ENCODE results near the gene FAM76A.

DNA sequence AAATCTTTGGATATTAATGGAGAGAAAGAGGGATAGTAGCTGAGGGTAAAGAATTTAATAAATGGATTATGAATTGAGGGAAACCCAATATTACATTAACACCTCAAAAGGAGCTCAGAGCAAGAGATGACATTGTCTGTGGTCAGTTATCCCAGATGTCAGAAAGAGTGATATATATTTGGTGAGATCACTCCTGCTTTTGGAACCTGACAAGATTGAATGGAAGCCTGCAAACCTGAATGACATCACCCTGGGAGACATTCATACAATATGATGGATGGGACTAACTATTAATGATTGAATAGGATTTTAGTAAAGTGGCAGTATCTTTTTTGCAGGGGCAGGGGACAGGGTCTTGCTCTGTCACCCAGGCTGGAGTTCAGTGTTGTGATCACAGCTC is 47.0 kb upstream of the FAM76A start:
- TF ChIP-seq, protein P1, sequence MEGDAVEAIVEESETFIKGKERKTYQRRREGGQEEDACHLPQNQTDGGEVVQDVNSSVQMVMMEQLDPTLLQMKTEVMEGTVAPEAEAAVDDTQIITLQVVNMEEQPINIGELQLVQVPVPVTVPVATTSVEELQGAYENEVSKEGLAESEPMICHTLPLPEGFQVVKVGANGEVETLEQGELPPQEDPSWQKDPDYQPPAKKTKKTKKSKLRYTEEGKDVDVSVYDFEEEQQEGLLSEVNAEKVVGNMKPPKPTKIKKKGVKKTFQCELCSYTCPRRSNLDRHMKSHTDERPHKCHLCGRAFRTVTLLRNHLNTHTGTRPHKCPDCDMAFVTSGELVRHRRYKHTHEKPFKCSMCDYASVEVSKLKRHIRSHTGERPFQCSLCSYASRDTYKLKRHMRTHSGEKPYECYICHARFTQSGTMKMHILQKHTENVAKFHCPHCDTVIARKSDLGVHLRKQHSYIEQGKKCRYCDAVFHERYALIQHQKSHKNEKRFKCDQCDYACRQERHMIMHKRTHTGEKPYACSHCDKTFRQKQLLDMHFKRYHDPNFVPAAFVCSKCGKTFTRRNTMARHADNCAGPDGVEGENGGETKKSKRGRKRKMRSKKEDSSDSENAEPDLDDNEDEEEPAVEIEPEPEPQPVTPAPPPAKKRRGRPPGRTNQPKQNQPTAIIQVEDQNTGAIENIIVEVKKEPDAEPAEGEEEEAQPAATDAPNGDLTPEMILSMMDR (IDR thresholded peaks at IDR 0.05) = no peak
- TF ChIP-seq POLR2A (IDR thresholded peaks at IDR 0.05) = no peak

Measured in esophagus squamous epithelium (tissue), 4 donors.